ENCODE results near the gene ORAI1.

DNA sequence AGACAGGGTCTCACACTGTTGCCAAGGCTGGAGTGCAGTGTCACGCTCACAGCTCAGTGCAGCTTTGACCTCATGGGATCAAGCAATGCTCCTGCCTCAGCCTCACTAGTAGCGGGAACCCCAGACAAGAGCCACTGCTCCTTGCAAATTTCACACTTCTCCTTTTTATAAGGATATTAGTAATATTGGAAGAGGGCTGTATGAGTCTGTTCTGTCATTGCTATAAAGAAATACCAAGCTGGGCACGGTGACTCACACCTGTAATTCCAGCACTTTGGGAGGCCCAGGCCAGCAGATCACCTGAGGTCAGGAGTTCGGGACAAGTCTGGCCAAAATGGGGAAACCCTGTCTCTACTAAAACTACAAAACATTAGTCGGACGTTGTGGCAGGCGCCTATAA, 12.9 kb upstream of the ORAI1 start:
- TF ChIP-seq EZH2 (IDR thresholded peaks at IDR 0.05; ENCODE audit: insufficient read depth, poor library complexity, severe bottlenecking) = no peak
- TF ChIP-seq EZH2phosphoT487 (IDR thresholded peaks at IDR 0.05; ENCODE audit: insufficient read depth, low read depth) = no peak
